Colonic mucosa (tissue), 4 donors: ENCODE measurements around the gene PDZD2. TPM values are rescaled to one million over a fixed set of nuclear protein-coding genes. Genes with fewer than 3 reads are reported as not detected.

Source experiments
- DNase-seq: peaks from one replicate; pipeline ENCODE4 v3.0.0-alpha.2; 2020
- H3K27ac ChIP-seq: fragments of 200-600 bp; one replicate; pipeline ENCODE4 v1.8.0; 2021
- H3K27me3 ChIP-seq: fragments of 200-600 bp; one replicate; pipeline ENCODE4 v1.8.0; 2021
- H3K36me3 ChIP-seq: fragments of 200-600 bp; one replicate; pipeline ENCODE4 v1.8.0; 2021
- H3K4me1 ChIP-seq: fragments of 200-600 bp; one replicate; pipeline ENCODE4 v1.8.0; 2021; ENCODE audit warnings: mild to moderate bottlenecking
- H3K4me3 ChIP-seq: fragments of 200-600 bp; one replicate; pipeline ENCODE4 v1.8.0; 2021
- H3K9ac ChIP-seq, 2 donors: one replicate each; pipeline ENCODE4 v1.7.0; 2013; ENCODE audit warnings: control low read depth in 2 of 2, low read depth in 2 of 2, low read length in 2 of 2
- H3K9me3 ChIP-seq: fragments of 200-600 bp; one replicate; pipeline ENCODE4 v1.8.0; 2021
- CTCF ChIP-seq: fragments of 200-600 bp; IDR thresholded peaks from one replicate; pipeline ENCODE4 v1.8.0; 2022; ENCODE audit warnings: antibody characterized with exemption, mild to moderate bottlenecking
- intact Hi-C: fragments of 100-400 bp; cut with DNase I; formaldehyde crosslinking; loops from one replicate; pipeline ENCODE4 v1.14.1; 2022
- total RNA-seq, 2 donors: library from RNA; stranded (reverse); fragmentation: NEBNext Ultra II Directional in 1 of 2; extraction: Animal tissue kit (Norgen Biotek cat#: 25700) in 1 of 2; gene quantifications; one replicate each; pipeline ENCODE4 v1.2.1, GENCODE V29; 2021
- donor health status: healthy.
- donor health status: DM: no; HTN: no; CAD: no.
- donor health status: DM: no; HTN: no; CAD: no.

Gene PDZD2
- total RNA-seq, 2 donors from 2014 or later: 1.8 to 2.3 TPM

- Histone ChIP-seq H3K4me1 (no peaks in the 10 kb centered on the region), H3K27me3 (no peaks in the 10 kb centered on the region), H3K9ac (no peak overlapping the region), H3K4me3 (no peak overlapping the region), H3K36me3 (no peaks in the 10 kb centered on the region), H3K9me3 (no peaks in the 10 kb centered on the region), H3K27ac (no peak overlapping the region)
- intact Hi-C loops: no loop called here
- TF ChIP-seq CTCF: no peak
- no peak for DNase-seq
These were observed 342.5 kb downstream of the PDZD2 start for GRCh38 chr5:31981361-31981945.

- no peak overlapping the region for H3K4me3 ChIP-seq
- H3K9me3 ChIP-seq: no peaks in the 10 kb centered on the region
- H3K9ac ChIP-seq: no peak overlapping the region
- intact Hi-C loops: no loop called here
- H3K27me3 ChIP-seq: no peaks in the 10 kb centered on the region
- no peak overlapping the region for H3K27ac ChIP-seq
- no peak for TF ChIP-seq CTCF
- no peaks in the 10 kb centered on the region for H3K4me1 ChIP-seq
- no peaks in the 10 kb centered on the region for H3K36me3 ChIP-seq
- no peak for DNase-seq
These were observed 343.1 kb downstream of the PDZD2 start for GRCh38 chr5:31982027-31982426.

GRCh38 chr5:31982621-31983020 lies 343.7 kb downstream of the PDZD2 start:
- intact Hi-C loops: no loop called here
- DNase-seq: no peak

GRCh38 chr5:31983851-31984250 lies 344.9 kb downstream of the PDZD2 start:
- H3K36me3 ChIP-seq: no peaks in the 10 kb centered on the region
- intact Hi-C loops: no loop called here
- H3K27me3 ChIP-seq: no peaks in the 10 kb centered on the region
- no peak for TF ChIP-seq CTCF
- no peak overlapping the region for H3K9ac ChIP-seq
- no peaks in the 10 kb centered on the region for H3K4me1 ChIP-seq
- no peaks in the 10 kb centered on the region for H3K9me3 ChIP-seq
- H3K4me3 ChIP-seq: no peak overlapping the region
- DNase-seq: no peak
- H3K27ac ChIP-seq: no peak overlapping the region

More at GRCh38 chr5:31982621-31983020, 343.7 kb downstream of the PDZD2 start:
- H3K4me1 ChIP-seq: no peaks in the 10 kb centered on the region
- no peaks in the 10 kb centered on the region for H3K9me3 ChIP-seq
- no peak overlapping the region for H3K27ac ChIP-seq
- H3K4me3 ChIP-seq: no peak overlapping the region
- no peaks in the 10 kb centered on the region for H3K36me3 ChIP-seq
- no peak for TF ChIP-seq CTCF
- no peaks in the 10 kb centered on the region for H3K27me3 ChIP-seq
- no peak overlapping the region for H3K9ac ChIP-seq

GRCh38 chr5:31984691-31985090 lies 345.8 kb downstream of the PDZD2 start:
- Histone ChIP-seq H3K4me3 (no peak overlapping the region), H3K9ac (no peak overlapping the region), H3K4me1 (no peaks in the 10 kb centered on the region), H3K27ac (no peak overlapping the region), H3K27me3 (no peaks in the 10 kb centered on the region), H3K36me3 (no peaks in the 10 kb centered on the region), H3K9me3 (no peaks in the 10 kb centered on the region)
- DNase-seq: no peak
- intact Hi-C loops: no loop called here
- TF ChIP-seq CTCF: no peak
